PC-9 (cell line): ENCODE data around the gene NOPCHAP1. TPM values are rescaled to one million over a fixed set of nuclear protein-coding genes. Genes with fewer than 3 reads are reported as not detected.
"Not testable (repeated sequence)": the region's sequence is repeated elsewhere in the genome, so short reads cannot be mapped to it uniquely, and the experiment has no call there.

Experiments used
- BruUV-seq: library from RNA; stranded (reverse); fragments of 400-500 nt; replicated peaks from 2 replicates; lab custom pipeline; 2021; lab: Mats Ljungman, UMichigan
- CTCF ChIA-PET: fragments of 300-600 bp; sonication (Branson Sonifier 250); formaldehyde crosslinking; loops from one replicate; lab custom pipeline; 2022; ENCODE audit warnings: antibody characterized with exemption; lab: Charles Lee
- POLR2A ChIA-PET: fragments of 300-600 bp; sonication (Branson Sonifier 250); formaldehyde crosslinking; loops from one replicate; lab custom pipeline; 2022; ENCODE audit warnings: antibody characterized with exemption; ENCODE audit not compliant: unreplicated experiment; lab: Charles Lee
- DNase-seq, 2 experiments: peaks; one replicate each; pipeline versions ENCODE4 v3.0.0 to v3.0.0-alpha.2; 2015 to 2022; ENCODE audit warnings: mixed read lengths in 1 of 2
- H2AFZ ChIP-seq: fragments of 200-600 bp; sonication (generic); 2 replicates; pipeline ENCODE4 v1.8.1; 2017; ENCODE audit warnings: antibody characterized with exemption
- H3F3A ChIP-seq: fragments of 200-600 bp; sonication (generic); 2 replicates; pipeline ENCODE4 v1.8.1; 2017; ENCODE audit warnings: antibody characterized with exemption, mild to moderate bottlenecking, low read depth; ENCODE audit not compliant: insufficient read depth
- H3K27ac ChIP-seq: fragments of 200-600 bp; sonication (generic); 2 replicates; pipeline ENCODE4 v1.6.1; 2016; ENCODE audit warnings: mixed run types
- H3K27me3 ChIP-seq: fragments of 200-600 bp; sonication (generic); 2 replicates; pipeline ENCODE4 v1.6.1; 2016; ENCODE audit warnings: low read depth, mixed run types; ENCODE audit not compliant: insufficient read depth
- H3K36me3 ChIP-seq: fragments of 200-600 bp; sonication (generic); 2 replicates; pipeline ENCODE4 v1.6.1; 2016; ENCODE audit warnings: low read depth, mixed run types
- H3K4me1 ChIP-seq: fragments of 200-600 bp; sonication (generic); replicated peaks from 2 replicates; pipeline ENCODE4 v1.6.1; 2016; ENCODE audit warnings: mixed run types; ENCODE audit not compliant: insufficient read depth
- H3K4me2 ChIP-seq: fragments of 200-600 bp; sonication (generic); 2 replicates; pipeline ENCODE4 v1.6.1; 2017; ENCODE audit warnings: mixed run types
- H3K4me3 ChIP-seq: fragments of 200-600 bp; sonication (generic); 2 replicates; pipeline ENCODE4 v1.6.1; 2016; ENCODE audit warnings: mixed run types
- H3K79me2 ChIP-seq: fragments of 200-600 bp; sonication (generic); 2 replicates; pipeline ENCODE4 v1.6.1; 2017; ENCODE audit warnings: low read depth, mixed run types
- H3K9me2 ChIP-seq: fragments of 200-600 bp; sonication (generic); 2 replicates; pipeline ENCODE4 v1.8.1; 2017; ENCODE audit warnings: mild to moderate bottlenecking; ENCODE audit not compliant: insufficient read depth
- H3K9me3 ChIP-seq: fragments of 200-600 bp; sonication (generic); 2 replicates; pipeline ENCODE4 v1.8.1; 2016; ENCODE audit warnings: low read depth; ENCODE audit not compliant: insufficient read depth
- H4K20me1 ChIP-seq: fragments of 200-600 bp; sonication (generic); 2 replicates; pipeline ENCODE4 v1.8.1; 2017; ENCODE audit not compliant: insufficient read depth
- EZH2 ChIP-seq: fragments of 200-600 bp; sonication (generic); IDR thresholded peaks from 2 replicates; pipeline ENCODE4 v1.8.0; 2017; ENCODE audit warnings: antibody characterized with exemption, low read depth
- intact Hi-C: fragments of 100-400 bp; cut with micrococcal nuclease; formaldehyde crosslinking; loops from one replicate; pipeline ENCODE4 v1.10.0; 2022; ENCODE audit not compliant: unreplicated experiment
- total RNA-seq: library from RNA; stranded (reverse); gene quantifications from 2 replicates; pipeline ENCODE4 v1.2.3, GENCODE V29; 2021
- TF ChIP-seq, protein P1 (sequence below): fragments of 200-600 bp; sonication (generic); conservative IDR thresholded peaks from 2 replicates; pipeline ENCODE4 v1.6.1; 2017; ENCODE audit warnings: mixed run types, antibody characterized with exemption, mild to moderate bottlenecking, moderate library complexity

Gene NOPCHAP1
- total RNA-seq, 1 experiment from 2014 or later, result 20.1 TPM

DNA sequence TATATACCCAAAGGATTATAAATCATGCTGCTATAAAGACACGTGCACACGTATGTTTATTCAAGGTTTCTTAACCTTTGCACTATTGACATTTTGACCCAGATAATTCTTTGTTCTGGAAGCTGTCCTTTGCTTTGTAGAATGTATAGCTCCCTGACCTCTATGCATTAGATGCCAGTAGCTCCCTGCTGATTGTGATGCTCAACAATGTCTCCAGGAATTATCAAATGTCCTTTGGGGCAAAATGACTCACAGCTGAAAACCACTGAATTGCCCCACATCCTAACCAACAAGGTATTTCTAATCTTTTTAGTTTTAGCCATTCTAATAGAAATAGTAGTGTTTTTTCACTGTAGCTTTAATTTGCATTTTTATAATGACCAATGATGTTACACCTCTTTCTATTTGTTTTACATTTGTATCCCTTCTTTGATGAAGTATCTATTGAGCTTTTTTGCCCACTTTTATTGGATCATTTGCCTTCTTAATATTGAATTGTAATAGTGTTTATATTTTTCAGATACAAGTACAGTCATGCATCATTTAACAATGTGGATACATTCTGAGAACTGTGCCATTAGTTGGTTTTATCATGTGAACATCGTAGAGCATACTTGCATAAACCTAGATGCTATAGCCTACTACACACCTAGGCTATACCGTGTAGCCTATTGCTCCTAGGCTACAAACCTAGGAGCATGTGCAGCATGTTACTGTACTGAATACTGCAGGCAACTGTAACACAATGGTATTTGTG lies 10.4 kb upstream of the NOPCHAP1 start:
- Histone ChIP-seq H3K79me2 (no peaks in the 10 kb centered on the region), H3K4me1 (peaks cover 39% of the 10 kb centered on the region), H3K27ac (no peak overlapping the region), H3K9me3 (no peaks in the 10 kb centered on the region), H2AFZ (no peak overlapping the region), H3K27me3 (no peaks in the 10 kb centered on the region), H4K20me1 (no peaks in the 10 kb centered on the region), H3K9me2 (no peaks in the 10 kb centered on the region), H3F3A (peaks cover 25% of the 10 kb centered on the region), H3K4me3 (no peak overlapping the region), H3K4me2 (no peak overlapping the region), H3K36me3 (no peaks in the 10 kb centered on the region)
- intact Hi-C loops, result no loop called here
- BruUV-seq, result no TSS peak
- POLR2A ChIA-PET, result no interaction called here
- CTCF ChIA-PET, result no interaction called here
- peak in 1 of 2 experiments; percentile 63 for DNase-seq
- TF ChIP-seq, protein P1, sequence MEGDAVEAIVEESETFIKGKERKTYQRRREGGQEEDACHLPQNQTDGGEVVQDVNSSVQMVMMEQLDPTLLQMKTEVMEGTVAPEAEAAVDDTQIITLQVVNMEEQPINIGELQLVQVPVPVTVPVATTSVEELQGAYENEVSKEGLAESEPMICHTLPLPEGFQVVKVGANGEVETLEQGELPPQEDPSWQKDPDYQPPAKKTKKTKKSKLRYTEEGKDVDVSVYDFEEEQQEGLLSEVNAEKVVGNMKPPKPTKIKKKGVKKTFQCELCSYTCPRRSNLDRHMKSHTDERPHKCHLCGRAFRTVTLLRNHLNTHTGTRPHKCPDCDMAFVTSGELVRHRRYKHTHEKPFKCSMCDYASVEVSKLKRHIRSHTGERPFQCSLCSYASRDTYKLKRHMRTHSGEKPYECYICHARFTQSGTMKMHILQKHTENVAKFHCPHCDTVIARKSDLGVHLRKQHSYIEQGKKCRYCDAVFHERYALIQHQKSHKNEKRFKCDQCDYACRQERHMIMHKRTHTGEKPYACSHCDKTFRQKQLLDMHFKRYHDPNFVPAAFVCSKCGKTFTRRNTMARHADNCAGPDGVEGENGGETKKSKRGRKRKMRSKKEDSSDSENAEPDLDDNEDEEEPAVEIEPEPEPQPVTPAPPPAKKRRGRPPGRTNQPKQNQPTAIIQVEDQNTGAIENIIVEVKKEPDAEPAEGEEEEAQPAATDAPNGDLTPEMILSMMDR, result no peak

DNA sequence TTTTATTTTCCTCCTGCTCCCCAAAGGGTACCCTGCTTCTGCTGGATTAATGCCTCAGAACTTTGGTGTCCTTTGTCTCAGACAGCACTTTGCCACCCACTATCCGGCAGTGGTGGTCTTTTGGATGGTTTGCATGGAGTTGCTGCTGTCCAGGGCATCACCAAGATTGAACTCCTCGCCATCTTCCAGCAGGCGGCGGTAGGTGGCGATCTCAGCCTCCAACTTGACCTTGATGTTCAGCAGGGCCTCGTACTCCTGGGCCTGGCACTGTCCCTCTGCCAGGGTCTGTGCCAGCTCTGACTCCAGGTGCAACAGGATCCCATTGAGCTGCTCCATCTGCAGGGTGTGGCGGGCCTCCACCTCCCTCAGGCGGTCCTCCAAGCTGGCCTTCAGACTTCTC lies 9.4 kb upstream of the NOPCHAP1 start:
- no TSS peak for BruUV-seq
- ChIA-PET CTCF (no interaction called here), POLR2A (no interaction called here)
- Histone ChIP-seq H3F3A (peaks cover 25% of the 10 kb centered on the region), H3K27ac (no peak overlapping the region), H3K4me2 (no peak overlapping the region), H3K27me3 (no peaks in the 10 kb centered on the region), H3K9me2 (no peaks in the 10 kb centered on the region), H2AFZ (no peak overlapping the region), H3K4me1 (peaks cover 39% of the 10 kb centered on the region), H3K79me2 (no peaks in the 10 kb centered on the region), H3K4me3 (no peak overlapping the region), H4K20me1 (no peaks in the 10 kb centered on the region), H3K9me3 (no peaks in the 10 kb centered on the region), H3K36me3 (no peaks in the 10 kb centered on the region)
- TF ChIP-seq, protein P1, result no peak
- TF ChIP-seq EZH2, result no peak
- DNase-seq, result no peak
- intact Hi-C loops, result no loop called here

DNA sequence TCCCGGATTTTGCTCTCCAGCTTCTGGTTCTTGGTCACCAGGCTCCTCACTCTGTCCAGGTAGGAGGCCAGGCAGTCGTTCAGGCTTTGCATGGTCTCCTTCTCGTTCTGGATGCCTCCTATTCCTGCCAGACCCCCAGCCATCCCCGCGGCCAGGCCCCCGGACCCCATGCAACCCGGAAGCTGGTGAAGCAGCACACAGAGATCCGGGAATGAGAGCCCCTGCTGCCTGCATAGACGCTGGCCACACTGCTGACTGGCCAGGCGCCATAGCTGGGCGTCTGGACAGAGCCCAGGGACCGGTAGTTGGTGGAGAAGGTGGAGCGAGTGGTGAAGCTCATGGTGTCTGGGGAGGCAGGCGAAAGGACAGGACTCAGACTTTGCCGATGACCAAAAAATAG lies 8.4 kb upstream of the NOPCHAP1 start:
- DNase-seq, H3K79me2 ChIP-seq, H3K27ac ChIP-seq, H3K4me3 ChIP-seq, H3K9me3 ChIP-seq, H3K27me3 ChIP-seq, POLR2A ChIA-PET, intact Hi-C loops, H4K20me1 ChIP-seq, H2AFZ ChIP-seq, CTCF ChIA-PET, H3K9me2 ChIP-seq, BruUV-seq, H3K4me2 ChIP-seq, H3K36me3 ChIP-seq: not testable (repeated sequence)
- Histone ChIP-seq H3K4me1 (peaks cover 38% of the 10 kb centered on the region), H3F3A (peaks cover 25% of the 10 kb centered on the region)
